T-helper 1 cell treated with Interleukin-12 subunit alpha and Interleukin-12 subunit beta and Interleukin-4 antibody, amounts not matched to agents 30 ng/mL and 1 ng/mL, for 36 hours (primary cell): ENCODE measurements around the gene MYH1. TPM values are rescaled to one million over a fixed set of nuclear protein-coding genes. Genes with fewer than 3 reads are reported as not detected.
"Not testable (repeated sequence)": the region's sequence is repeated elsewhere in the genome, so short reads cannot be mapped to it uniquely, and the experiment has no call there.

Source experiments
- intact Hi-C: fragments of 100-400 bp; cut with micrococcal nuclease; formaldehyde crosslinking; loops from one replicate; pipeline ENCODE4 v1.15.1; 2024
- total RNA-seq: library from RNA; stranded (reverse); gene quantifications from 2 replicates; pipeline ENCODE4 v1.2.3, GENCODE V29; 2022

The MYH1 gene
- total RNA-seq, result not detected in 2 replicates

DNA sequence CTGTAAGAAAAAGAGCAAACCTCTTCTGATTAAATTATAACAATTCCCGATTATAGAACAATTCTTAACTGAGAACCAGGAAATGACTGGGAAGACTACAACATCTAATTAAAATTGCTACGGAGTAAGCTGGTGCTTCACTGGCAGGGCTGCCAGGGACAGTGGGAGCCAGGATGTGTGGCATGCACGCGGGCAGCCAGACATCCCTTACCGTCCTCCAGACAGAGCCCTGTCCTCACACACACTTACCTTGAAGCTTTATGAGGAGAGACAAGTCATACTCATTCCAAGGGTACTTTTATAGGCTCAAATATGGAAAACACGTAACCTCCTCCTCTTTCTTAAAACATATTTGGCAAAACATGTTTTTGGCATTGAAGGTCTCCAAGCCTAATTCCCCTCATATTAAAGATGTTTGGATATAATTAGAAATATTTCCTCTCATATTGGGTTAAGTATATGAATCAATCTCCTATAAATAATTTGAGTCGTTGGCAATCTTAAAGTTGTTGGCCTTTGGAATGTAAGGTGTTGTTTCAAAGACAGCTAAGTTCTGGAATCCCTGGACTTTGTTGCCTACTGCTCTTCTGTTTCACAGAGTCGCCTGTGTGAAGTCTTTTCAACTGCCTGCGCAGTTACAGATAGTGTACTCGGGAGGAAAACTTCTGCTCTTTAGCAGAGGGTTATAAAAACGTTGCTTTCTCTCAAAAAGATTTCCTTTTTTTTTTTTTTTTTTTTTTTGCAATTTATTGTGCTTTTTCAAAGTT, at the start of gene MYH1:
Gene MYH1 (minus strand): TSS at position 272 of the 767 bp plus-strand sequence. CDS start 1,900 bp downstream, outside the sequence.
- intact Hi-C loops, result no loop called here

DNA sequence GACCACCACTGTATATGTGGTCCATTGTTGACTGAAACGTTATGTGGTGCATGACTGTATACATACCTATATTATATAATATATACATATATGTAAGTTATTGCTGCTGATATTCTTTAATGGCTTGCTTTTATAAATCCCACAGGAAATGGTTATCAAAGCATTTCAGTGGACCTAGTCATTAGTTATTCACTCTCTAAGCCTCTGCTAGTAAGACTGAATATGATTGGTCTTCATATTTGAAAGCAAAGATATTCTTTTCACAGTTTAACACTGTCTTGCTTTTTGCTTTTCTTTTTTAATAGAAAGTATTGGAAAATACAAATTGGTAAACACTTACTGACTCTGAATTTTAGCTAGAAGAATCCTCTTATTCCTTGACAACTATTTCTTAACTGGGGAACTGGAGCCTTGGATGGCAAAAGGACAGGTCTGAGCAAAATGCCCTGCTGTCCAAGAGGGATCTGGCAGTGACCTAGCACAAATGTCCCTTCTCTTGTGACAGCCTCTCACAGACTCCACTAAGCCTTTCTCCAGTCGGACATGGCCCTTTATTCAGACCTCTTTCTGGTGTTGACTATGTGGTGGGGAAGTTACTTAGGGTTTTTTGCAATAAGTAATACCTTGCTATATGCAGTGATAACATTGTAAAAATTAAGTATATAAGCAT, 45.8 kb upstream of the MYH1 start:
- intact Hi-C loops, result no loop called here

DNA sequence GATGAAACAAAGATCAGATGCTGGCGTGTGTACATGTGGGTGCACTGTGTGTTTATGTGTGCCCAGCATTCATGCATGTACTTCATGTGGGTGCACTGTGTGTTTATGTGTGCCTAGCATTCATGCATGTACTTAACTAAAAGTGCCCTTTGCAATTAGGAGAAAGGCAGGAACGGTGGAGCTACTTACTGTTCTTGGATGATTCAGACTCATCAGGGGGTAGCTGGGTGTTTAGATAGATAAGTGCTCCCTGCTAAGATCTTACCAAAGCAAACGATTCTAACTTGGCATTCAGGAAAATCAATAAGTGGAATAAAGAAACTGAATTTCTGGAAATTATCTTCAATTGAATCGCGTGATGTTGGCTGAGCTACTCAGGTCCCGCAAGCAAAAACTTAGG, 39.7 kb upstream of the MYH1 start:
- intact Hi-C loops, result no loop called here

DNA sequence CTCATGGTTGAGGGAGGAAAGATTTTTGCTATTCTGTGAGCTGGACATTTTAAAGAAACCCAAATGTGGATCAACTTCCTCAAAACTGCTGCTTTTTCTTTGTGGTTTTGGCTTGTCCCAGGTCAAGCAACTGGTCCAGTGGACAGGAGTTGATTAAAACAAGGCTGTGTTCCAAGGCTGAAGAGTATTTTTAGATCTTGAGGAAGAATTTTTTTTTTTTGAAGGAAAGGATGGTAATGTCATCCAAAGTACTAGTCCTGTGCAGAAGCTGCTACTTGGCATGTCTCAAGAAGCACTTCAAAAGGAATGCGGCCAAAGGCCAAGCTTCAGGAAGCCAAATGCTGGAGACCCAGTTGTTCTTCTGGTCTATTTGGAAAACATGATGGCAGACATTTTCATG, 39.1 kb upstream of the MYH1 start:
- intact Hi-C loops, result no loop called here

DNA sequence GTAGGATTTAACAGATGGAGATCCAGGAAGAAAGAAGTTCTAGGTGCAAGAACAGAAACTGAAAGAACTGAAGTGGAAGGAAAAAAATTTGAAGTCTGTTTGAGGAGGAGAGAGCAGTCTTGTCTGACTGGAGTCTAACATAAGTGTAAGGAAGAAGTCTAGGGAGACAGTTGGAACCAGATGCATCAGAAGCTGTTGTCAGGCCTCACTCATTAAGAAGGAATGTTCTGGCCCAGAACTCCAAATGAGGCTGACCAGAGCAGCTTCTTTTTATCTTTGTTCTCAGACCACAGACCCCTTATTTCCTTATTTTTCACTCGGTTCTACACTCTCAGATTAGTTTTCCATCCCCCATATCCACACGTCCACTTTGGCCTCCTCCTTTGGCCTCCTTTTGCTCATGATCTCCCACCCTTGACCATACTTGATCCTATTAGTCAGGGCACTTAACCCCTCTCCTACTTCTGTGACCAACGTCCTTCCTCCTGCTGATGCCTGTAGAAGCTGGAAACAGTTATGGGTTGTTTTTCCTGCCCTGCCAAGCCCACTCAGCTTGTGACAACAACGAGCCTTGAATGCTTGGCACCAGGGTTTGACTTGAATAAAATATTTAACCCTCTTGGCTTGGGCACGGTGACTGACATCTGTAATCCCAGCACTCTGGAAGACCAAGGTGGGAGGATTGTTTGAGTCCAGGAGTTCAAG, 38.1 kb upstream of the MYH1 start:
- intact Hi-C loops, result no loop called here

DNA sequence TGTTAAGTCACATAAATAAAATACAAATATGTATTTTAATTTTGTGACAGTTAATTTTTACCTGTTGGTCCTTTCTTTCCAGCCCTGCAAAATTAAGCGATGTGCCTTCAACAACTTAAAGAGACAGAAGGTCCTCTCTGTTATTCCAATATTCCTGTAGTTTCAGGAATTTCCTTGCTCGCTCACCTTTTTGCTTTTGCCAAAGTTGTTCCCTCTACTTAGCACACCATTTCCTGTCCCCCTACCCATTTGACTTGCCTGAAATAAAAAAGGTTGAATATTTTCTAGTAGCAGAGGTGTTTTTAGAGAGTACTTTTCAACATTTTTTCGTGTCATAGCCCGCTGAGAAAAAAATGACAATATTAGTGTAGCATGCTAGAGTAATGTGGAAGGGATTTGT, 31.7 kb upstream of the MYH1 start:
- intact Hi-C loops, result no loop called here

DNA sequence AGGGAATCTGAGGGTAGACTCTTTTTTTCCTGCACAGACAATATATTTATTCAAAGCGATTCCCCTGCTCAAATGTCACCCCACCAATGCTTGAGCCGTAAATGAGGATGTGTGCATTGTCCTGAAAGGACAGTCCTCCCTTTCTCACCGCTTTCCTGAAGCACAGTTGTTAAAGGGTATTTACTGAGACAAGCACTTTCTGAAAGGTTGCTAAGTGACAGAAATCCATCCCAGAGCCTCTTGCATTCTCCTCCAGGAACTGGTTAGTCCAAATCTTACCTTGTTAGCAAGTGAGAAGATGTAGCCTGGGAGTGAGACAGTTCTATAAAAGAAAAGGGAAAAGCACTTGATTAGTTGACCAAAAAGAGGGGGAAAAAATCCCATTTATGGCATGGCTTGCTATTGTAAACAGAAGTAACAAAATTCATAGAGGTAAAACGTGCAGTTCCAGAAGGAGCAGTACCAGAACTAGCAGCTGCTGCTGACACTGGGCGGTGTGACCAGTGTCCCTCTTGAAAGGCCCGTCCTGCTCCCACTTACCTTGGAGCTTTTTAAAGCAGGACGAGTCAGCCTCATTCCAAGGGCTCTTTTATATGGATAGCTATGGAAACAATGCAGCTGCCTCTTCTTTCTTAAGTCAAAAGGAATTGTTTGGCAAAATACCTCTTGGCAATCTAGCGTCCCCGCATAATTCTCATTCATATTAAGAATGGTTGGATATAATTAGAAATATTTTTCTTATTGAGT, 30.9 kb upstream of the MYH1 start, which contains the start of gene MYH2:
Gene MYH2 (minus strand): TSS at position 563 of the 747 bp plus-strand sequence. CDS start 1,738 bp downstream, outside the sequence.
- intact Hi-C loops, result no loop called here

DNA sequence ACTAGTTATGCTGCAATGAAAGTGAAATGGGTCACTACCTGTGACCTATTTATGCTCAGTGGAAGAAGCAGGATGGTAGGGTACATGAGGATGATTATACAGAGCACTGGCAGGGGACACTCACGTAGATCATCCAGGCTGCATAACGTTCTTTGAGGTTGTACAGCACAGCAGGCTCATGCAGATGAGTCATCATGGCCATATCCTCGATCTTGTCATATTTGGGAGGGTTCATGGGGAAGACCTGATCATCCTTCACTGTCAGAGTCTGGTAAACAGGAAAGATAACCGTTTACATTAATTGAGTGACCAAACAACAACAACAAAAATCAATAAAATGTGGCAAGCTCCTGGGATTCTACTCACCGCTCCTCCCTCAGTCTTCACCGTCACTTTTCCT, 29.0 kb upstream of the MYH1 start:
- intact Hi-C loops, result no loop called here

DNA sequence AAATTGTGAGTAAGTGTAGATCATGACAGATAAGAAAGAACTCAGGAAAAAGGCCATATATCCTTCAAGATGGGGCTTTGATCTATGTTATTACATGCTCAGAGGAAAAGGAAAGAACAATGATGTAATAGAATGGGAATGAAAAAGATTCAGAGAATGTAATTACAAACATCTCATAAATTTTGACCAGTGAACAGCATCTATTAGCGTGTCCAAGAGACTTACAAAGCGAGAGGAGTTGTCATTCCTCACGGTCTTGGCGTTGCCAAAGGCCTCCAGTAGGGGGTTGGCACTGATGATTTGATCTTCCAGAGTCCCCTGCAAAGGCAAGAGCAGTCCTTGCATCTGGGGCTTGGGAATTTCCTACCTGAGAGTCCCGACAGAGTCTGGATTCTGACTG, 25.1 kb upstream of the MYH1 start:
- intact Hi-C loops, result not testable (repeated sequence)

DNA sequence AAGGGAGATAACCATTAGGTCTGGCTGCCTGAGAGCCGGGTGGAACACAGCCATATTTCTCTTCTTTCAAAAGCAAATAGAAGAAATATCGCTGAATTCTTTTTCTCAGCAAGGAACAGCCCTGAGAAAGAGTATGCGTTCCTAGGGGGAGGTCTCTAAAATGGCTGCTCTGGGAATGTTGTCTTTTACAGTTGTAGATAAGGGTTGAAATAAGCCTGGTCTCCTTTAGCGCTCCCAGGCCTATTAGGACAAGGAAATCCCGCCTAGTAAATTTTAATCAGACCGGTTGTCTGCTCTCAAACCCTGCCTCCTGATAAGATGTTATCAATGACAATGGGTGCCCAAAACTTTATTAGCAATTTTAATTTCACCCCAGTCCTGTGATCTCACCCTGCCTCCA, 22.8 kb upstream of the MYH1 start:
- intact Hi-C loops, result not testable (repeated sequence)

DNA sequence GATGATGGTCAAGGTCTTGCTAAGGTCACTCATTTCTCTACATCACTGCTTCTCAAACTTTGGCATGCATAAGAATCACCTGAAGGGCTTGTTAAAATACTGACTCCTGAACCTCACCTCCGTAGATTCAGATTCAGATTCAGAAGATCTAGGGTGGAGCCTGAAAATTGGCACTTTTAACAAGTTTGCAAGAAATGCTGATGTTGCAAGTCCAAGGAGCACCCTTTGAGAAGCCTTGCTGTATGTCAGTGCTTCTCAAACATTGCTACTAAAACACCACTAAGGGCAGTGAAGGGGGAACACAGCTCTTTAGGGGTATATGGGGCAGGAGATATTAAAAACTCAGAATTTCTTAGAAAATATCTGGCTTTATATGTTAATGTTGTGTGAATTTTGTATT, 13.7 kb upstream of the MYH1 start:
- intact Hi-C loops, result no loop called here

DNA sequence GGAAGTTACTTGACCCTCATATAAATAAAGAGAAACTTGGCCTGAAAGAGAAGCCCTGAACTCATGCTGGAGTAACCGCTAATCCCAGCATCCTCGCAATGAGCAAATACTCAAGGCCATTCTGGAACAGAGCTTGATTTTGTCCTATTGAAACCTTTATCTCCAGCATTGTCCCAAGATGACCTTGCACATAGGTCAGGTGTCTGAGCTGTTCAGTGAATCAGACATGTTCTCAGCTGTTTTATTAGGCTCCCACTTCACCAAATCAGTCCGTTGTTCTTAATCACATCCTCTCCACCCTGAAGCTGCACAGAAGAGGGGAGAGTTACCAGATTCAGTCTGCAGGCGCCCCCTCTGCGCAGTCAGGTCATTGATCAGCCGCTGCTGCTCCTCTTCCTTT, 9.1 kb upstream of the MYH1 start:
- intact Hi-C loops, result no loop called here

DNA sequence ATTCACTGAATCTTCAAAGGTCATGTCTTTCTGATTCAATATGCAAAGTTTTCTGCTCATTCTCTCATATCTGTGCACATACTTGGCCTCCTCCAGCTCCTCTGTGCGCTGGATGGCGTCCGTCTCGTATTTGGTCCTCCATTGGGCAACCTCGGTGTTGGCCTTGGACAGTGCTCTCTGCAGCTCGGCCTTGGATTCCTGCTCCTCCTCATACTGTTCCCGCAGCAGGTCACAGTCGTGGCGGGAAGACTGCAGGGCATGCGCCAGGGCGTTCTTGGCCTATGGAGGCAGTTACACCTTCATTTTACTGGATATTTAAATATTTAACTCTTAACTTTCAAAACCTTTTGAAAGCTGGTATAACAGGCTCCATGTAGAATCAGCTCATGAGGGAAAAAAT, 8.2 kb upstream of the MYH1 start:
- intact Hi-C loops, result no loop called here

DNA sequence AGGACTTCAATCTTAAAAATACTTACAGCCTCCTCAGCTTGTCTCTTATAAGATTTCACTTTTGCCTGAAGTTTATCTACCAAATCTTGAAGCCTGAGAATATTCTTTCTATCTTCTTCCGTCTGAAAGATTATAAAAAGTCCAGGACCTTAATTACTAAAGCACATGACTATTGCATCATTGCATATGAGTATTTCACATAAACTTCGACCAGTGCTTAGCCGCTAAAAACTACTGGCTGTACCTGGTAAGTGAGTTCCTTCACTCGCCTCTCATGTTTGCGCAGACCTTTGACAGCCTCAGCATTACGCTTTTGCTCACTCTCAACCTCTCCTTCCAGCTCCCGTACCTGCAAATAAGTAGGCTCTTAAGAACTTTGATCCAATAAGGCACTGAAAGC, 4.7 kb upstream of the MYH1 start:
- intact Hi-C loops, result no loop called here

DNA sequence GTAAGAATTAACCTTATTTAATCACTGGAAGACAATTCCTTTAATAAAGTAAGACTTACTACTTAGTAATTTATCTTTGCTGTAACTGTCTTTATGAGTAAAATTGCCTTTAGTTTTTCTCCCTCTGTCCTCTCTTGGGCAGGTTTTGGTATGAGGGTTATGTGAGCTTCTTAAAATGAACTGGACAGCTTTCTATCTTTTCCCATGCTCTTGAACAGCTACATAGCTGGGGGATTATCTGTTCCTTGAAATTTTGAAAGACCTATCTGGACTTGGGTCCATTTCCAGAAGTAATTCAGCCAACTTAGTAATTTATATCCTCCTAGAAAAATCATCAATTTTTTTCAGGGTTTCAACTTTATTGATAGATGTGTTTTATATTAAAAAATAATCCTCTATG, 3.6 kb upstream of the MYH1 start:
- intact Hi-C loops, result no loop called here

DNA sequence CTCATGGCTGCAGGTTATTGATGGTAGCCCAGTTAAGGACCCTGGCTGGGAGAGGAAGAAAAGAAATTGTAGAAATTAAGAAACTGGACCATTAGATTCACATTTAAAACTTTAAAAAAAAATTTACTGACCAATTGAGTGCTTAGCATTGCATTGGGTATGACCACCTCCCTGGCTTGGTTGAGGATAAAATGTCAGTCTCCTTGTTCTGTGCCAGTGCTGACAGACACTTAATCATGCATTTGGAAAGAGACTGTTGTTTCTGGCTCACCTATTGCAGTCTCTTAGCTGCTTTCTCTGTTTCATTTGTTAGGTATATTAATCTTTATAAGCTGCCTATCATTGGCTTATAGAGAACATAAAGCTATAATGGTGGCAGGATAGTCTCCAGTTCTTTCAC, 1.7 kb downstream of the MYH1 start:
- intact Hi-C loops, result no loop called here

DNA sequence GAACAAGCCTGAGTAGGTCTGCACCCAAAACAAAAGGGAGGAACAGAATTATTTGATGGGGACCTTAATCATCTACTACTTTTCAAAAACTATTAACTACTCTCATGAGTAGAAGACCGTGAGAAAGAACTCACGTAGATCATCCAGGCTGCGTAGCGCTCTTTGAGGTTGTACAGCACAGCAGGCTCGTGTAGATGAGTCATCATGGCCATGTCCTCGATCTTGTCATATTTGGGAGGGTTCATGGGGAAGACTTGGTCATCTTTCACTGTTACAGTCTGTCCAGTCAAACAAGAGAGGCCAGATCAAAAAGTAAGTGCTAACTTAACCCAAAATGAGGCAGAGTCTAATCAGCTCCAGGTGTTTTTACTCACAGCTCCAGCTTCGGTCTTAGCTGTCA, 2.3 kb downstream of the MYH1 start:
- intact Hi-C loops, result no loop called here

DNA sequence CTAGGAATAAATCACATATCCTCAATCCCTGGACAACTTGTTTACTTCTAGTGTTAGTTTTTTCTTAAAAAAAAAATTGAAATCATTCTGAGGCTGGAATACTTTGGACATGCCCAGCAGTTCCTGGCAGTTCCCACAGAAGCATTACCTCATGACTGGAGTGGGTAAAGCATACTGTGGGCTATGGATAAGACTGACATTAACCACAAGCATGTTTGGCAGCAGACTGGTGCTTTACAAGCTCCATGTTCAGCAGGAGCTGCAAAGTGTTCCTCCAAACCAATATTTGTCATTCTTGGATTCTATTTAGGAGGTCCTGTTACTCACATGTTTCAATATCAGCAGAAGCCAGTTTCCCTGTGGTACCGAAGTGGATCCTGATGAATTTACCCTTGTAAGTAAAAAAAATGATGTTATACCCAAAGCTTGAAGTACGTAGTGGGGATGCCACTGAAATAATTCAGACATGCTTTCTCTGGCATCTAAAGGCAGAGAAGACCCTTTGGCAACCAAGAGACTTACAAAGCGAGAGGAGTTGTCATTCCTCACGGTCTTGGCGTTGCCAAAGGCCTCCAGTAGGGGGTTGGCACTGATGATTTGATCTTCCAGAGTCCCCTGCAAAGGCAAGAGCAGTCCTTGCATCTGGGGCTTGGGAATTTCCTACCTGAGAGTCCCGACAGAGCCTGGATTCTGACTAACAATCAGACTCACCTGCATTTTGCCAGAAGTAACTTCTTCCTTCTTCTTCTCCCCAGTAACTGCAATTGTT, 4.9 kb downstream of the MYH1 start:
- intact Hi-C loops, result no loop called here

DNA sequence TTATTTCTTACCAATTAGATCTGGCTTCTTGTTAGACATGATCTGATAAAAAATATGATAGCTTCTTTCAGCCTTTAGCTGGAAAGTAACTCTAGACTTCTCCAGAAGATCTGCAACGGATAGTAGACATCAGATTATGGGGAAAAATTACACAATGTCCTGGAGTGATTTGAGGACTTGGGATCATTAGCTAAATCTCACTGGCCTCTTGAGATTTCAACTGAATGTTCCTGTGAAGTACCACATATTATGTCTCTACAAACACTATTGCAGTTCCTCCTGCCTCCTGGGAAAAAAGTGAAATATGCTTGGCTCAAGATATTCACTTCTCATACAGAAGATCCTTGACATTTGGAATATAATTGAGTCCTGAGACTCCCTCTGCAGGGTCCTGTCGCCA, 5.5 kb downstream of the MYH1 start:
- intact Hi-C loops, result no loop called here

DNA sequence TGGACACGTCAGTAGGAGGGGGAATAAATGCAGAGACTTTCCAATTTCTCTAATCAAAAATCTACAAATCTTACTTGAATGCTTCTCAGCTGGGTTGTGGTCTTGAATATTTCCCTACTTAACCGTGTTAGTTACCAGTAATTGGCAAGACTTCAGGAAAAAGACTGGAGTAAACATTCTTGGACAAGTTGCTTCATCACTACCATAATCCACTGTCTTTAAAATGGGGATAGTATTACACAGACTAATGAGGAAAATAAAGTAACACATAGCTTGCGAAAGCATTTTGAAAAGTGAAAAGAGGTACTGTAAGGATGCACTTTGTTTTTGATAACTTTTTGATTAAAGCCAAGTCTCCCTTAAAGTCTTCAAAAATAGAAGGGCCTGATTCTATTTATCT, 18.4 kb downstream of the MYH1 start:
- intact Hi-C loops, result no loop called here

DNA sequence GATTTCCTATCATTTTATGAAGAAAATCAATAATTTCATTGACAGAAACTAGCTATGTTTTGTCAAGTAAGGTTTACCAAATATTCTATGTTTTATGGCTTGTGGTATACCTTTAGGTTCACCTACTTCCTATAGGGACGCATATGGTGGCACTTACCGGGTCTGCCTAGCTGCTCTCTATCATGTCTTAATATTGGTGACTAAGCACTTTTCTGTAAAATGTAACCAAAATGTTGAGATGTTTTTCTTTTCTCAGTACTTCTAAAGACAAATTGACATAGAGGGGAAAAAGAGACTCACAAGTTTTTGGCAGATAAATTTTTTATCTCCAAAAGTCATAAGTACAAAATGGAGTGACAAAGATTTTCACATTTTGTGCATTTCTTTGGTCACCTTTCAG, 26.3 kb downstream of the MYH1 start:
- intact Hi-C loops, result no loop called here
